Activated T-helper 1 cell treated with anti-CD3 and anti-CD28 coated beads, Interleukin-12 subunit alpha, Interleukin-12 subunit beta, Interleukin-2, Interleukin-4 antibody, amounts not matched to agents 30 ng/mL and 10 ng/mL and 1 ng/mL, durations not matched to agents 14 hours and 24 hours and 36 hours (primary cell): ENCODE data around the gene HSPA4. TPM values are rescaled to one million over a fixed set of nuclear protein-coding genes. Genes with fewer than 3 reads are reported as not detected.
"Not testable (repeated sequence)": the region's sequence is repeated elsewhere in the genome, so short reads cannot be mapped to it uniquely, and the experiment has no call there.

Experiments used
- DNase-seq: peaks from one replicate; pipeline ENCODE4 v3.0.0; 2021; ENCODE audit warnings: low spot score
- H3K27ac Mint-ChIP-seq: one replicate; pipeline ENCODE4 v1.8.0; 2021; ENCODE audit warnings: mild to moderate bottlenecking, mixed read lengths
- H3K27me3 Mint-ChIP-seq: one replicate; pipeline ENCODE4 v1.8.0; 2022; ENCODE audit warnings: mild to moderate bottlenecking, moderate library complexity, mixed read lengths; ENCODE audit not compliant: insufficient read depth
- H3K36me3 Mint-ChIP-seq: one replicate; pipeline ENCODE4 v1.8.0; 2021; ENCODE audit warnings: low read depth, mixed read lengths
- H3K4me1 Mint-ChIP-seq: one replicate; pipeline ENCODE4 v1.8.0; 2021; ENCODE audit warnings: low read depth, mixed read lengths
- H3K4me3 Mint-ChIP-seq: one replicate; pipeline ENCODE4 v1.8.0; 2021; ENCODE audit warnings: mild to moderate bottlenecking, moderate library complexity, mixed read lengths
- H3K9me3 Mint-ChIP-seq: one replicate; pipeline ENCODE4 v1.8.0; 2021; ENCODE audit warnings: mixed read lengths
- intact Hi-C: fragments of 100-400 bp; cut with micrococcal nuclease; formaldehyde crosslinking; loops from one replicate; pipeline ENCODE4 v1.15.1; 2024
- total RNA-seq: library from RNA; stranded (reverse); gene quantifications from 2 replicates; pipeline ENCODE4 v1.2.3, GENCODE V29; 2022

The HSPA4 gene
- total RNA-seq, 1 donor from 2014 or later = 244 TPM

DNA sequence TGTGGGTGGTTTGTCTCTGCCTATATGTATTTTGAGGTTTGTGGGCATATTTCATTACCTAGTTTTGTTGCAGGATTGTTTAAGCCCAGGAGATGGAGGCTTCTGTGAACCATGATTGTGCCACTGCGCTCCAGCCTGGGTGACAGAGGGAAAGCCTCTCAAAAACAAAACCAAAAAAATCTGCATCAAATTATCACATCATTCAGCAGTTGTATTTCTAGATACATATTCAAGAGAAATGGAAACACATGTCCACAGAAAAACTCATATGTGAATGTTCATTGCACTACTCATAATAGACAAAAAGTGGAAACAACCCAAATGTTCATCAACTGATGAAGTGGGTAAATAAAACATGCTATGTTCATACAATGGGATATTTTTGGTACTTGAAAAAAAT is 29.9 kb downstream of the HSPA4 start:
- DNase-seq = no peak
- H3K27ac Mint-ChIP-seq = peak overlapping the region; percentile 87
- H3K9me3 Mint-ChIP-seq = no peaks in the 10 kb centered on the region
- peaks cover 42% of the 10 kb centered on the region for H3K36me3 Mint-ChIP-seq
- intact Hi-C loops = no loop called here
- H3K27me3 Mint-ChIP-seq = no peaks in the 10 kb centered on the region
- H3K4me1 Mint-ChIP-seq = peaks cover 37% of the 10 kb centered on the region
- H3K4me3 Mint-ChIP-seq = no peak overlapping the region

DNA sequence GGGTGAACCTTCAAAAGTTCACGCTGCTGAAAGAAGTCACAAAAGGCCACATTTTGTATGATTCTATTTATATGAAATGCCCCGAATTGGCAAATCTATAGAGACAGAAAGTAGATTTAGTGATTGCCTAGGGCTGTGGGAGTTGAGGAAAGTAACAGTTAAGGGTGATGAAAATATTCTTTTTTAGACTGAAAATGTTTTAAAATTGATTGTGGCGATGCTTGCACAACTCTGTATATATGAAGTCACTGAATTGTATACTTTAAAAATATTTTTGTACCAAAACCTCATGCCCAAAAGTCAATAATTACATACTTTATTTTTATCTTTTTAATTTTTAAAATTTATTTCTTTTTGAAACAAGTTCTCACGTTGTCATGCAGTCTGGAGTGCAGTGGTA is 30.3 kb downstream of the HSPA4 start:
- Mint-ChIP-seq H3K36me3 (peaks cover 42% of the 10 kb centered on the region), H3K27ac (peak overlapping the region; percentile 87), H3K9me3 (no peaks in the 10 kb centered on the region), H3K27me3 (no peaks in the 10 kb centered on the region), H3K4me1 (peaks cover 36% of the 10 kb centered on the region), H3K4me3 (no peak overlapping the region)
- intact Hi-C loops = no loop called here
- DNase-seq = no peak

DNA sequence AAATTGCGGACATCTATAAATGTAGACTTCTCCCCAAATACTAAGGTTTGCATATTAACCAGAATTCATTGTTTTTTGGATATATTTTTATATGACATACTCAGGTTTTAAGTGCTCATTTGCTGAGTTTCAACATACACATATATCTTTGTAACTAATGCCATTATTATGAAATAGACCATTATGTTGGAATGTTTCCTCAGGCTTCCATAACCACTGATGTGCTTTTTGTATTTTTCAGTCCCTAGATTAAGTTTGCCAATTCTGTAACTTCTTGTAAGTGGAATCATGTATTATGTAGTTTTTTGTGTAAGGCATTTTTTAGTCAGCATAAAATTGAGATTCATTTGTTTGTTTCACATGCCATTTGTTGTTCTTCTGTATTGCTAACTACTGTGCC is 32.1 kb downstream of the HSPA4 start:
- no peaks in the 10 kb centered on the region for H3K9me3 Mint-ChIP-seq
- H3K36me3 Mint-ChIP-seq = peaks cover 47% of the 10 kb centered on the region
- no peak overlapping the region for H3K4me3 Mint-ChIP-seq
- H3K4me1 Mint-ChIP-seq = peaks cover 26% of the 10 kb centered on the region
- H3K27me3 Mint-ChIP-seq = no peaks in the 10 kb centered on the region
- intact Hi-C loops = no loop called here
- no peak overlapping the region for H3K27ac Mint-ChIP-seq
- DNase-seq = no peak

DNA sequence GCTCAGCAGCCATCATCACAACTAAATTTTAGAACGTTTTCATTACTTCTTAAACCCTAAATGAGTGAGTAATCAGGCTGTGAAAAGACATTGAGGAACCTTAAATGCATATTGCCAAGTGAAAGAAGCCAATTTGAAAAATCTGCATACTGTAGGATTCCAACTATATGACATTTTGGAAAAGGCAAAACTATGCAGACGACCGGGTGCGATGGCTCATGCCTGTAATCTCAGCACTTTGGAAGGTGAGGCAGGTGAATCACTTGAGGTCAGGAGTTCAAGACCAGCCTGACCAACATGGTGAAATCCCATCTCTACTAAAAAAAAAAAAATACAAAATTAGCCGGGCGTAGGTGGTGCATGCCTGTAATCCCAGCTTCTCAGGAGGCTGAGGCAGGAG is 33.4 kb downstream of the HSPA4 start:
- H3K4me3 Mint-ChIP-seq, DNase-seq, intact Hi-C loops, H3K27me3 Mint-ChIP-seq, H3K9me3 Mint-ChIP-seq, H3K27ac Mint-ChIP-seq: not testable (repeated sequence)
- Mint-ChIP-seq H3K36me3 (peaks cover 46% of the 10 kb centered on the region), H3K4me1 (peaks cover 16% of the 10 kb centered on the region)

DNA sequence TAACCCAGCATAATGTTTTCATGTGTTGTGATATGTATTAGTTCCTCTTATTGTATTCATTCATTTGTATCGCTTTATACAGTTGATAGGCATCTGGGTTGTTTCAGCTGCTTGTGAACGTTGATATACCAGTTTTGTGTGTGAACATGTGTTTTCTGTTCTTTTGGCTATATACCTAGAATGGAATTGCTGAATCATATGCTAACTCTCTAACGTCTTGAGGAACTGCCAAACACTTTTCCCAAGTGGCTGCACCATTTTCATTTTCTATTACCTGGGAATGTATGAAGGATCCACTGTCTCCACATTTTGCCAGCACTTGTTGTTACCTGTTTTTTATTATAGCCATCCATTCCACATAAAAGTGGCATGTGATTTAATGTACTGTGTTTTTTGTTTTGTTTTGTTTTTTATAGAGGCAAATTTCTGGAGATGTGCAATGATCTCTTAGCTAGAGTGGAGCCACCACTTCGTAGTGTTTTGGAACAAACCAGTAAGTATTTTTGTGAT is 34.6 kb downstream of the HSPA4 start:
- H3K4me1 Mint-ChIP-seq = peaks cover 15% of the 10 kb centered on the region
- DNase-seq = no peak
- no peaks in the 10 kb centered on the region for H3K9me3 Mint-ChIP-seq
- intact Hi-C loops = no loop called here
- H3K27me3 Mint-ChIP-seq = no peaks in the 10 kb centered on the region
- H3K27ac Mint-ChIP-seq = no peak overlapping the region
- H3K4me3 Mint-ChIP-seq = no peak overlapping the region
- H3K36me3 Mint-ChIP-seq = peaks cover 49% of the 10 kb centered on the region

DNA sequence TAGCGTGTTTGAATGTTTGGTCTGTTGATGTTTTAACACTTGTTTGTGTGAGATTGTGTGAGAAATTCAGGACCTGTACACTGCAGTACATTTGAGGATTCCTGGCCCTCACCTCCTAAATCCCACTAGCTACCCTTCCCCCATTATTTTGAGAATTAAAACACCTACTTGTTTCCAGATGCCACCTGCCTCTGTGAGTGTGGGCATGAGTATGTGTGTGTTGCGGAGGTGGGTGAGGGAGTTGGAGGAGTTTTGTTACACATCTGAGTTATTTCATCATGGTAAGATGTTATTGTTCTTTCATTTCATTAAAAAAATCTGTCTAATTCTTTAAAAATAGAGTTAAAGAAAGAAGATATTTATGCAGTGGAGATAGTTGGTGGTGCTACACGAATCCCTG is 36.3 kb downstream of the HSPA4 start:
- Mint-ChIP-seq H3K4me1 (peaks cover 8% of the 10 kb centered on the region), H3K9me3 (no peaks in the 10 kb centered on the region), H3K36me3 (peaks cover 56% of the 10 kb centered on the region), H3K4me3 (no peak overlapping the region), H3K27me3 (no peaks in the 10 kb centered on the region), H3K27ac (no peak overlapping the region)
- intact Hi-C loops = no loop called here
- no peak for DNase-seq

DNA sequence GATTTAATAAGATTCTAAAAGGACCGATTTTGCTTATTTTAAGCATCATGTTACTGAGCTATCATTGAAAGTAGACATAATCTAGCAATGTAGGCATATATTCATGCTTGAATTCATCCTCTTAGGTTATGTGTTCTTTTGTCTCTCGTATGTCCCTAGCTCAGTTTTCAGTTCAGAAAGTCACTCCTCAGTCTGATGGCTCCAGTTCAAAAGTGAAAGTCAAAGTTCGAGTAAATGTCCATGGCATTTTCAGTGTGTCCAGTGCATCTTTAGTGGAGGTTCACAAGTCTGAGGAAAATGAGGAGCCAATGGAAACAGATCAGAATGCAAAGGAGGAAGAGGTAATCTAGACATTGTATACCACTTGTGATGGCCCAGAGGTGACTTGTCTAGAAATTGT is 39.2 kb downstream of the HSPA4 start:
- Mint-ChIP-seq H3K4me3 (no peak overlapping the region), H3K27me3 (no peaks in the 10 kb centered on the region), H3K9me3 (no peaks in the 10 kb centered on the region), H3K36me3 (peaks cover 59% of the 10 kb centered on the region), H3K27ac (peak overlapping the region; percentile 34), H3K4me1 (peaks cover 8% of the 10 kb centered on the region)
- intact Hi-C loops = no loop called here
- DNase-seq = no peak

DNA sequence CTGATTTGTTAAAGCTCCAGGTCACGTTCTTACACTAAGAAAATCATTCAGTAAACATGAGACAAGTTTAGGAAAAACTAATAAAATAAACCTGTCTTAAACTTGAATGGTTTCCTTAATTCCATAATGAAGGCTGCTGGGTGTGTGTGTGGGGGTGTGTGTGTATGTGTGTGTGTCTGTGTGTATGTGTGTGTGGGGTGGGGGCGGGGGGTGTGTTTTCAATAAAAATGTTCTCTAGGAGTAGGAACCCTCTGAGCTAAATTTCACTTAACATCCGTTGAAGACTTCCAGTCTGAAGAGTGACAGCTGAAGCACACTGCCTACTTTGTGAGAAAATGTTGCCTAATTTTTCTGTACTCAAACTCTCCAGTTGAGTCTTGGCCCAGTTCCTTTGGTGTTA is 54.5 kb downstream of the HSPA4 start:
- Mint-ChIP-seq H3K27ac (no peak overlapping the region), H3K27me3 (peaks cover 2% of the 10 kb centered on the region), H3K36me3 (peaks cover 30% of the 10 kb centered on the region), H3K9me3 (no peaks in the 10 kb centered on the region), H3K4me3 (no peak overlapping the region), H3K4me1 (peaks cover 29% of the 10 kb centered on the region)
- intact Hi-C loops = no loop called here
- DNase-seq = no peak

DNA sequence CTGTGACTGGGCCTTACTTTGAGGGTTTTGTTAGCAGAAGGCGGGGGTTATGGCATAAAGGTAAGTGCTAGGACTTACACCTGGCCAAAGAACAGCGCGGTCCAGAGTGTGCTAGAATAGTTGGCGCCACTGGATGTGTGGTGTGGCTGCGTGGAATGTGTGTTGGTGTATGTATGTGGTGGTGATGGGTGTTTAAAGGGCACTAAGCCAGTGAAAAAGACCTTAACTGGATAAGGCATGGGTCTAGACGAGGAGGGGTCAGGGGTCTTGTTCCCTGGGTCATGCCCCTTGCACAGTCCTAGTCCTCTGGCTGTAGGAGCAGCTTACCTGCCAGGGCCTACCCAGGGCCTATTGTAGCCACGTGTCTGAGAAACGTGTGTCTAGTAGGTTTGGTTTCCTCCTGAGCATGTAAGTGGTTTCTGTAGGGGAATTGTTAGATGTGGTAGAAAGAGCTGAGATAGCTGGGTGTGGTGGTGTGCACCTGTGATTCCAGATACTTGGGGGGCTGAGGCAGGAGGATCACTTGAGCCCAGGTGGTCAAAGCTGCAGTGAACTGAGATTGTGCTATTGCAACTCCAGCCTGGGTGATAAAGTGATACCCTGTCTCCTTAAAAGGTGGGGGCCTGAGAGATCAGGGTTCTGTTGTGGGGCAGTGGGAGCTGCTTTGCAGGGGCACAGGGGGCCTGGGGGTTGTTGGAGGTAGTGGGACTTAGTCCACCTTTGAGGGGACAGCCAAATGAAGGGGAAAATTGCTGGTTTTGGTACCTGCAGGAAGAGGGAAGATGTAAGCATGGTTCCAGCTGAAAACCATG is 55.2 kb downstream of the HSPA4 start:
- H3K27me3 Mint-ChIP-seq = peaks cover 2% of the 10 kb centered on the region
- H3K4me3 Mint-ChIP-seq = no peak overlapping the region
- no peak for DNase-seq
- intact Hi-C loops = no loop called here
- H3K9me3 Mint-ChIP-seq = no peaks in the 10 kb centered on the region
- H3K36me3 Mint-ChIP-seq = peaks cover 28% of the 10 kb centered on the region
- H3K4me1 Mint-ChIP-seq = peaks cover 31% of the 10 kb centered on the region
- H3K27ac Mint-ChIP-seq = peak overlapping the region; percentile 47

DNA sequence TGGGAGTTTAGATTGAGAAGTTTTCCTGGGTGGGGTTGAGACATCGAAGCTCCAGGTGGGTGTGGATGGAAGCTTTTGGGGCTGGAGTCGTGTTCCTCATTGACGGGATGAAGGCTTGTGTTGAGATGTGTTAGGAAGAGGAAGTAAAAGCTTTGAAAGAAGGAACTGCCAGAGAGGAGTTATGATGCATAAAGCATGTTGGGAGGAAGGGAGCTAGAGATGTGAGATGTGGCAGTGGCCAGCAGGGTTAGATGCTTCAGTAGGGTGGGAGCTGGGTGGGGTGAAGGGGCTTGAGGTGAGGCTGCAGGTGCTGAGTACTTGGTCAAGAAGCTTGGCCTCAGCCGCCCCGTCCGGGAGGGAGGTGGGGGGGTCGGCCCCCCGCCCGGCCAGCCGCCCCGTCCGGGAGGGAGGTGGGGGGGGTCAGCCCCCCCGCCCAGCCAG is 56.7 kb downstream of the HSPA4 start:
- H3K9me3 Mint-ChIP-seq = no peaks in the 10 kb centered on the region
- intact Hi-C loops = no loop called here
- peaks cover 2% of the 10 kb centered on the region for H3K27me3 Mint-ChIP-seq
- H3K36me3 Mint-ChIP-seq = peaks cover 22% of the 10 kb centered on the region
- peaks cover 38% of the 10 kb centered on the region for H3K4me1 Mint-ChIP-seq
- DNase-seq = no peak
- no peak overlapping the region for H3K4me3 Mint-ChIP-seq
- H3K27ac Mint-ChIP-seq = peak overlapping the region; percentile 21

DNA sequence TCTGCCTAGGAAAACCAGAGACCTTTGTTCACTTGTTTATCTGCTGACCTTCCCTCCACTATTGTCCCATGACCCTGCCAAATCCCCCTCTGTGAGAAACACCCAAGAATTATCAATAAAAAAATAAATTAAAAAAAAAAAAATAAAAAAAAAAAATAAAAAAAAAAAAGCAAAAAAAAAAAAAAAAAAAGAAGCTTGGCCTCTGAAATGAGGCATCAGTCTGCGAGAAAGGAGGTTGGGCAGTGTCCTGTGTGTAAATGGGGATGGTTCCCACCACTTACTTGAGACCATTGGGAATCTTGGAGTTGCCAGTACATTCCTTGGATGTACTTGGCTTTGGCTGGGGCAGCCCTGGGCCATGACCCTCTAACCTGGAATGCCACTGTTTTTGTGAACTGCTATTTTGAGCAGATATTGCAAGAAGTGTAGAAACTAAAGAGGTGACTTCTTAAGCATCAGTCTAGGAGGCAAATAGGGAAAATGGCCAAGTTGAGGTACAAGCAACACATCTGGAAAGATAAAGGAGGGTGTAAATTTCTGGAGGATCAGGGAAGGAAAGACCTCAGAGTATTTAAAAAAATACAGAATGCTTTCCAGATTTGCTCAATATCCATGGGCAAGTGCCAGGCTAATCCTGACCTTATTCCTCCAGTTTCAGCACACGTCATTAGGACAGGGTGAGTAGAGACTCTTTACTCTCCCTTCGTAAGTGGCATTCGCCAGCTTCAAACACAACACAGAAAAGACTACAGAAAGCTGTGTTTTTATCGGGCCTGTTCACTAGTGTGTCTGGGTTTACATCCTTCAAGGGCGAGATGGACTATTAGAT is 58.1 kb downstream of the HSPA4 start:
- peaks cover 14% of the 10 kb centered on the region for H3K36me3 Mint-ChIP-seq
- H3K4me1 Mint-ChIP-seq = peaks cover 51% of the 10 kb centered on the region
- no peaks in the 10 kb centered on the region for H3K9me3 Mint-ChIP-seq
- no peak for DNase-seq
- peaks cover 2% of the 10 kb centered on the region for H3K27me3 Mint-ChIP-seq
- H3K27ac Mint-ChIP-seq = no peak overlapping the region
- H3K4me3 Mint-ChIP-seq = no peak overlapping the region
- intact Hi-C loops = loop anchor here (5.0 kb wide), 1 partner anchor 137 kb away; no protein-coding TSS in a partner anchor

DNA sequence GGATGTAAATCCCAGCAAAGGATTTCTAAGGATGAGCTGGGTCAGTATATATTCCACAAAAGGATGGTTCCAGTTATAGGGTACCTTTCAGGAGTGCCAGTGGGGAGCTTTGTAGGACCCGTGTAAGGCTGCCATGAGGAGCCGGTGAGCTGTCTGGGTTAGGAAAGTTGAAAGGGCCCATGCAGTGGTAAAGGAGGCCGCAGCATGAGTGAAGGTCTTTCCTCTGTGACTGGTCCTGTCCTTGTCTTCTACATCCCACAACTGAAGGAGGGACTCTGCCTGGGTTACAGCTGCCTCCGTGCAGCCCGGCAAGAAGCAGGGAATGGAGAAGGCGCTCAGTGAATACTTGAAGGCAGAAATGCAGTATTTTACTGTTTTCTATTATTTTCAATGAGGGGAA is 58.9 kb downstream of the HSPA4 start:
- Mint-ChIP-seq H3K27me3 (peaks cover 2% of the 10 kb centered on the region), H3K4me3 (no peak overlapping the region), H3K27ac (no peak overlapping the region), H3K9me3 (no peaks in the 10 kb centered on the region), H3K4me1 (peaks cover 47% of the 10 kb centered on the region), H3K36me3 (peaks cover 6% of the 10 kb centered on the region)
- DNase-seq = no peak
- intact Hi-C loops = loop anchor here (1.0 to 5.0 kb wide), 7 partner anchors 137 to 834 kb away; no protein-coding TSS in a partner anchor

DNA sequence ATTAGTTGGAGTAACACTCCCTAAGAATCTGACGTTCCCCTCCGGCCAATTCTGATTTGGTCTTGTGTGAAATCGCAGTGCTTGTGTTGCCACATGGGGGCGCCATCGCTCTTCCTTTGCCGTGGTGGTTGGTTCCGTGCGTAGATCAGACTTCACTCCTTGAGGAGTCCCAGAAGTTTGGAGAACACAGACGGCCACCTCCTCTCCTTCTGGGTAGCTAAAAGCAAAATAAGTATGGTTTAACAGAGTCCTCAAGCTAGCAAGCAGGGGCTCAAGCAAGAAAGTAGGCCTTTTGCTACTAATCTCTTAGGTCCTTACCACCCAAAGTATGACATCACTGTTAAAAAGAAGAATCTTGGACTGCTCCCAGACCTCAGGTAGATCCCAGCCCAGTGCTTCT is 59.5 kb downstream of the HSPA4 start:
- intact Hi-C loops = loop anchor here (1.0 to 5.0 kb wide), 7 partner anchors 136 to 833 kb away; no protein-coding TSS in a partner anchor
- Mint-ChIP-seq H3K4me3 (no peak overlapping the region), H3K36me3 (peaks cover 5% of the 10 kb centered on the region), H3K27me3 (peaks cover 2% of the 10 kb centered on the region), H3K4me1 (peaks cover 46% of the 10 kb centered on the region), H3K9me3 (no peaks in the 10 kb centered on the region), H3K27ac (no peak overlapping the region)
- DNase-seq = peak; percentile 69
